ENCODE measurements around the gene CACNA1B. TPM values are rescaled to one million over a fixed set of nuclear protein-coding genes. Genes with fewer than 3 reads are reported as not detected.

CACNA1B gene
- polyA plus RNA-seq, 1 of the 3 experiments (the other 2 are of a cell fraction): 0.03 TPM

GRCh38 chr9:137960496-137960895 lies 82.9 kb downstream of the CACNA1B start:
- no peaks in the 10 kb centered on the region for H3K36me3 ChIP-seq (replicated peaks in 1 of 2; ENCODE audit: control insufficient read depth in 1 of 2, insufficient read depth in 2 of 2, low read length in 1 of 2)
- no peaks in the 10 kb centered on the region for H3F3A ChIP-seq (replicated peaks; ENCODE audit: insufficient read depth)
- no peak overlapping the region for H2AFZ ChIP-seq (ENCODE audit: low read depth)
- no peaks in the 10 kb centered on the region for H3K9me2 ChIP-seq
- H3K4me3 ChIP-seq (ENCODE audit: low read depth in 2 of 2, low read length in 1 of 2): no peak overlapping the region
- POLR2A ChIA-PET: no interaction called here
- no peaks in the 10 kb centered on the region for H3K9me3 ChIP-seq
- no peaks in the 10 kb centered on the region for H3K4me1 ChIP-seq (ENCODE audit: control insufficient read depth in 1 of 2, insufficient read depth in 2 of 2, low read depth in 1 of 2, low read length in 1 of 2)
- H4K20me1 ChIP-seq (ENCODE audit: insufficient read depth): no peaks in the 10 kb centered on the region
- no peak overlapping the region for H3K27ac ChIP-seq (ENCODE audit: low read depth in 2 of 2, low read length in 1 of 2)
- DNase-seq: no peak
- 52% methylated on average over 10 of the region's 11 CpGs for WGBS (ENCODE audit: low lambda C conversion rate)
- TF ChIP-seq IRF3 (IDR thresholded peaks at IDR 0.05; ENCODE audit: low read depth, low read length): no peak
- no peak for TF ChIP-seq NRF1 (IDR thresholded peaks at IDR 0.05; ENCODE audit: low read depth, low read length)
- TF ChIP-seq REST (IDR thresholded peaks at IDR 0.05; ENCODE audit: low read depth, low read length): no peak
- TF ChIP-seq ZBTB33 (IDR thresholded peaks at IDR 0.05; ENCODE audit: borderline replicate concordance, low read depth): no peak
- no peak for TF ChIP-seq SMC3 (IDR thresholded peaks at IDR 0.05; ENCODE audit: low read depth, low read length)
- no peak for TF ChIP-seq USF1 (IDR thresholded peaks at IDR 0.05; ENCODE audit: borderline replicate concordance, low read depth)
- no peak for TF ChIP-seq RCOR1 (IDR thresholded peaks at IDR 0.05; ENCODE audit: low read length)
- no peak for TF ChIP-seq ELF1 (IDR thresholded peaks at IDR 0.05)
- no peak overlapping the region for H3K4me2 ChIP-seq
- CTCF ChIA-PET: no interaction called here
- no peaks in the 10 kb centered on the region for H3K27me3 ChIP-seq (ENCODE audit: insufficient read depth)
- H3K9ac ChIP-seq: no peak overlapping the region
- no peaks in the 10 kb centered on the region for H3K79me2 ChIP-seq (ENCODE audit: insufficient read depth)

- no peaks in the 10 kb centered on the region for H3K36me3 ChIP-seq (replicated peaks in 1 of 2; ENCODE audit: control insufficient read depth in 1 of 2, insufficient read depth in 2 of 2, low read length in 1 of 2)
- ChIA-PET CTCF (no interaction called here), POLR2A (no interaction called here)
- H3K27ac ChIP-seq (ENCODE audit: low read depth in 2 of 2, low read length in 1 of 2): no peak overlapping the region
- 51% methylated on average over 6 of the region's 6 CpGs for WGBS (ENCODE audit: low lambda C conversion rate)
- no peak for TF ChIP-seq SIN3A (IDR thresholded peaks at IDR 0.05; ENCODE audit: borderline replicate concordance, low read depth, low read length)
- TF ChIP-seq TCF12 (IDR thresholded peaks at IDR 0.05): no peak
- no peak for TF ChIP-seq REST (IDR thresholded peaks at IDR 0.05; ENCODE audit: low read depth, low read length)
- no peak for TF ChIP-seq CHD2 (IDR thresholded peaks at IDR 0.05; ENCODE audit: low read length, partially characterized antibody)
- no peaks in the 10 kb centered on the region for H3K9me3 ChIP-seq
- H3K4me2 ChIP-seq: no peak overlapping the region
- H3K4me3 ChIP-seq (ENCODE audit: low read depth in 2 of 2, low read length in 1 of 2): no peak overlapping the region
- no peak overlapping the region for H2AFZ ChIP-seq (ENCODE audit: low read depth)
- no peaks in the 10 kb centered on the region for H4K20me1 ChIP-seq (ENCODE audit: insufficient read depth)
- H3K9ac ChIP-seq: no peak overlapping the region
- H3K9me2 ChIP-seq: no peaks in the 10 kb centered on the region
- H3F3A ChIP-seq (replicated peaks; ENCODE audit: insufficient read depth): no peaks in the 10 kb centered on the region
- H3K27me3 ChIP-seq (ENCODE audit: insufficient read depth): no peaks in the 10 kb centered on the region
- no peaks in the 10 kb centered on the region for H3K4me1 ChIP-seq (ENCODE audit: control insufficient read depth in 1 of 2, insufficient read depth in 2 of 2, low read depth in 1 of 2, low read length in 1 of 2)
- H3K79me2 ChIP-seq (ENCODE audit: insufficient read depth): no peaks in the 10 kb centered on the region
- no peak for DNase-seq
Observed at GRCh38 chr9:137963525-137963924, 85.9 kb downstream of the CACNA1B start.

All from SK-N-SH (cell line).